ENCODE measurements around the gene PMPCA. TPM values are rescaled to one million over a fixed set of nuclear protein-coding genes. Genes with fewer than 3 reads are reported as not detected.

PMPCA gene
- total RNA-seq, 1 experiment from 2014 or later, result 54.9 TPM

DNA sequence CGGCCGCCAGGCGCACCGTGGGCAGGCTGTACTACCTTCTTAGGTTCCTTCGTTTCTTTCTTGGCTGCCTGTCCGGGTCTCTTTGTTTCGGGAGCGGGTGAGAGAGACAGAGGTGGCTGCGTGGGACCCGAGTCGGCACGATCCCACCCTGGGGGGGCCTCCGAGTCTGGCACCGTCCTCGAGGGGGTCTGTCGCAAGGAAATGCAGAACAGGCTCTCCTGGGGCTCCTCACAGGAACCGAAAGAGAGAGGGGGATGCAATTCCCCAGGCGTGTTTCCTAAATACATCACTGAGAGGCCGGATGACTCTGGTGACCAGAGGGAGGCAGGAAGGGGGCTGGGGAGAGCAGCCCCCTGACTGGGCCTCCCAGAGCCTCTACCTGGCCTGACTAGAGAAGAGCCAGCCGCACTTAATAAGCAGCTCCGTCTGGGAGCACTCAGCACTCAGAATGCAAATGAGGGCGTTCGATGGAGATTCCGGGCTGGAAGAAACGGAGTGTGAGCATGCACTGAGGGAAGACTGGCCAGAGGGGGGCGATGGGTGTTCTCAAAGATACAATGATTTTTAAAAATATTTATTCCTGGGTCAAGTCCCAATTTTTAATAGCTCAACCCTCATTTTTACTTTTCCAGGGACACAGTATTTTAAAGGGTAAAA lies 40.9 kb downstream of the PMPCA start:
- DNase-seq (no peak), ATAC-seq (no peak)
- POLR2A ChIA-PET (ENCODE audit: unreplicated experiment), result no interaction called here
- Histone ChIP-seq H3K27ac (ENCODE audit: low read length) (no peak overlapping the region), H3K36me3 (ENCODE audit: low read depth, low read length) (peaks cover 11% of the 10 kb centered on the region; the same call in 1 of the 2 replicates), H3K4me1 (ENCODE audit: insufficient read depth, low read length) (no peaks in the 10 kb centered on the region), H3K4me2 (ENCODE audit: low read length) (no peak overlapping the region), H2AFZ (ENCODE audit: low read length) (no peak overlapping the region), H3K9ac (ENCODE audit: low read length) (no peak overlapping the region), H3F3A (ENCODE audit: low read length, unreplicated experiment) (no peaks in the 10 kb centered on the region), H4K20me1 (ENCODE audit: low read length) (no peaks in the 10 kb centered on the region), H3K27me3 (ENCODE audit: low read length) (no peaks in the 10 kb centered on the region), H3K9me3 (ENCODE audit: low read length) (no peaks in the 10 kb centered on the region), H3K4me3 (ENCODE audit: low read length) (no peak overlapping the region), H3K9me2 (replicated peaks; ENCODE audit: low read length) (no peaks in the 10 kb centered on the region), H3K79me2 (ENCODE audit: low read length) (no peaks in the 10 kb centered on the region)
- BruUV-seq (replicated peaks), result no TSS peak
- CTCF ChIA-PET, result no interaction called here
- no peak for TF ChIP-seq EZH2 (IDR thresholded peaks at IDR 0.05; ENCODE audit: low read length, unreplicated experiment)
- TF ChIP-seq, protein P1, sequence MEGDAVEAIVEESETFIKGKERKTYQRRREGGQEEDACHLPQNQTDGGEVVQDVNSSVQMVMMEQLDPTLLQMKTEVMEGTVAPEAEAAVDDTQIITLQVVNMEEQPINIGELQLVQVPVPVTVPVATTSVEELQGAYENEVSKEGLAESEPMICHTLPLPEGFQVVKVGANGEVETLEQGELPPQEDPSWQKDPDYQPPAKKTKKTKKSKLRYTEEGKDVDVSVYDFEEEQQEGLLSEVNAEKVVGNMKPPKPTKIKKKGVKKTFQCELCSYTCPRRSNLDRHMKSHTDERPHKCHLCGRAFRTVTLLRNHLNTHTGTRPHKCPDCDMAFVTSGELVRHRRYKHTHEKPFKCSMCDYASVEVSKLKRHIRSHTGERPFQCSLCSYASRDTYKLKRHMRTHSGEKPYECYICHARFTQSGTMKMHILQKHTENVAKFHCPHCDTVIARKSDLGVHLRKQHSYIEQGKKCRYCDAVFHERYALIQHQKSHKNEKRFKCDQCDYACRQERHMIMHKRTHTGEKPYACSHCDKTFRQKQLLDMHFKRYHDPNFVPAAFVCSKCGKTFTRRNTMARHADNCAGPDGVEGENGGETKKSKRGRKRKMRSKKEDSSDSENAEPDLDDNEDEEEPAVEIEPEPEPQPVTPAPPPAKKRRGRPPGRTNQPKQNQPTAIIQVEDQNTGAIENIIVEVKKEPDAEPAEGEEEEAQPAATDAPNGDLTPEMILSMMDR (conservative IDR thresholded peaks at IDR 0.05; ENCODE audit: low read depth, low read length), result peak; percentile 27; the same call in 1 of the 2 replicates
- intact Hi-C loops (cut with micrococcal nuclease), result no loop called here

DNA sequence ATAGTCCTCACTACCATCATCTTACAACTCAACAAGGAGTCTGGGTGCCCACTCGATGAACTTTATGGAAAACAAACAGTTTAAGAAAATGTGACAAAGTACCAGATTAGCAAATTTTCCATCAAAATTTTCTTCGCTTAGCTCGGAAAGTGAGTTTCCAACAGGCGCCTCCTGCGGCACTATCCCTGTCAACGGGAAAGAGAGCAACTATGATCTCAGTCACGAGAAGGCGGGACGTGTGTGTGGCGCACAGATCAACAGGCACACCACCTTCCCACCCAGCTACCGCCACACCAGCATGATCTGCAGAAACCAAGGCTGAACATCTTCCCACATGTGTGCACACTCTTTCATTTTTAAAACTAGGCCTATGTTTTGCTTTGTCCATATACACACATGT lies 42.9 kb downstream of the PMPCA start:
- Histone ChIP-seq H3K9me2 (replicated peaks; ENCODE audit: low read length) (no peaks in the 10 kb centered on the region), H3K9me3 (ENCODE audit: low read length) (no peaks in the 10 kb centered on the region), H3K4me2 (ENCODE audit: low read length) (no peak overlapping the region), H3K36me3 (ENCODE audit: low read depth, low read length) (peaks cover 11% of the 10 kb centered on the region; the same call in 1 of the 2 replicates), H3K4me1 (ENCODE audit: insufficient read depth, low read length) (no peaks in the 10 kb centered on the region), H3K27me3 (ENCODE audit: low read length) (no peaks in the 10 kb centered on the region), H3K79me2 (ENCODE audit: low read length) (no peaks in the 10 kb centered on the region), H4K20me1 (ENCODE audit: low read length) (no peaks in the 10 kb centered on the region), H3K9ac (ENCODE audit: low read length) (no peak overlapping the region), H3K27ac (ENCODE audit: low read length) (no peak overlapping the region), H2AFZ (ENCODE audit: low read length) (no peak overlapping the region), H3F3A (ENCODE audit: low read length, unreplicated experiment) (no peaks in the 10 kb centered on the region), H3K4me3 (ENCODE audit: low read length) (no peak overlapping the region)
- DNase-seq, result no peak
- ChIA-PET CTCF (no interaction called here), POLR2A (ENCODE audit: unreplicated experiment) (no interaction called here)
- no TSS peak for BruUV-seq (replicated peaks)
- ATAC-seq, result no peak
- intact Hi-C loops (cut with micrococcal nuclease), result no loop called here
- TF ChIP-seq, protein P1 (conservative IDR thresholded peaks at IDR 0.05; ENCODE audit: low read depth, low read length), result no peak
- TF ChIP-seq EZH2 (IDR thresholded peaks at IDR 0.05; ENCODE audit: low read length, unreplicated experiment), result no peak
- TF ChIP-seq EZH2phosphoT487 (IDR thresholded peaks at IDR 0.05; ENCODE audit: borderline replicate concordance, low read length), result no peak

DNA sequence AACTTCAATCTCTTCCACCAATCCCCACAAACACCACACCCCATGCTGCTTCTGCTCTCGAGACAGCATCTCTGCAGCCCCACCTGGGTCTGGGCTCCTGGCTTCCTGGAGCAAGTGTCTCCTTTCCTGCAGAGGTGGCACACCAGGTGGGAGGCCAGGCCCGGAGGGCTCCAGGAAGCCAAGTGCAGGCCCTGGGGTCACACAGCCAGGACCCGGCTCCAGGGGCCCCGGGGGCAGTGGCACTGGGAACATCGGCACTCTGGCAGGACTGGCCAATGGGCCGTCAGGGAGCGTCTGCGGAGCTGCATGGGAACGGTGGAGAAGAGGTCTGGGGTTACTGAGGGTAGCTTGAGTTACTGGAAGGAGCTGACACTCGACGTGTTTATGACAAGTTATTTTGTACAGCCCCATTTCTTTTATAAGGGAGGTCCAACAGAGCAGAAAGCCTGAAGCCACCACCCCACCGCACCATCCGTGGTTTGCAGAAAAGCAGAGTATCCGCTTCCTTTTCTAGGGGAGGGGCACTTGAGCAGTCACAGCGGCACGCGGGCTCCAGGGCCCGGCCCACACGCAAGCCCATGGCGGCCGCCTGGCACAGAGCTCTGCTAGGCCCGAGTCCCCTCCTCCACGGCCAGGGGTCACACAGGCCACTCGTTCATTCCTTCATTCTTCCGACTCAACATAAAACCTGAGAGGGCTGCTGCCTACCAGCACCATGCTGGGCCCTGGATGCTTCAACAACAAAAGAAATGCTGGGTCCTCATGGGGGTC lies 43.8 kb downstream of the PMPCA start:
- Histone ChIP-seq H3K9ac (ENCODE audit: low read length) (no peak overlapping the region), H3K27me3 (ENCODE audit: low read length) (no peaks in the 10 kb centered on the region), H4K20me1 (ENCODE audit: low read length) (no peaks in the 10 kb centered on the region), H3K36me3 (ENCODE audit: low read depth, low read length) (peaks cover 15% of the 10 kb centered on the region), H3K9me3 (ENCODE audit: low read length) (no peaks in the 10 kb centered on the region), H3K27ac (ENCODE audit: low read length) (no peak overlapping the region), H3K4me1 (ENCODE audit: insufficient read depth, low read length) (no peaks in the 10 kb centered on the region), H3K4me3 (ENCODE audit: low read length) (no peak overlapping the region), H2AFZ (ENCODE audit: low read length) (no peak overlapping the region), H3K4me2 (ENCODE audit: low read length) (no peak overlapping the region), H3F3A (ENCODE audit: low read length, unreplicated experiment) (no peaks in the 10 kb centered on the region), H3K9me2 (replicated peaks; ENCODE audit: low read length) (no peaks in the 10 kb centered on the region), H3K79me2 (ENCODE audit: low read length) (no peaks in the 10 kb centered on the region)
- ChIA-PET CTCF (no interaction called here), POLR2A (ENCODE audit: unreplicated experiment) (no interaction called here)
- DNase-seq, result no peak
- no TSS peak for BruUV-seq (replicated peaks)
- intact Hi-C loops (cut with micrococcal nuclease), result no loop called here
- TF ChIP-seq, protein P1 (conservative IDR thresholded peaks at IDR 0.05; ENCODE audit: low read depth, low read length), result no peak
- TF ChIP-seq EZH2phosphoT487 (IDR thresholded peaks at IDR 0.05; ENCODE audit: borderline replicate concordance, low read length) (no peak), EZH2 (IDR thresholded peaks at IDR 0.05; ENCODE audit: low read length, unreplicated experiment) (no peak)
- no peak for ATAC-seq
